Measurements from ENCODE around the gene PTGES. TPM values are rescaled to one million over a fixed set of nuclear protein-coding genes. Genes with fewer than 3 reads are reported as not detected.
"Not testable (repeated sequence)": the region's sequence is repeated elsewhere in the genome, so short reads cannot be mapped to it uniquely, and the experiment has no call there.

The PTGES gene
- total RNA-seq, 2 experiments from 2014 or later = not detected

- Mint-ChIP-seq H3K27ac (no peak overlapping the region), H3K27me3 (peaks cover 14% of the 10 kb centered on the region), H3K36me3 (no peaks in the 10 kb centered on the region), H3K4me1 (peaks cover 3% of the 10 kb centered on the region), H3K4me3 (no peak overlapping the region), H3K9me3 (ENCODE audit: low read depth) (no peaks in the 10 kb centered on the region)
- ATAC-seq (no peak), DNase-seq (no peak)
- CTCF ChIA-PET = interaction anchor here (1.0 to 2.7 kb wide), 2 partner anchors 12 to 23 kb away, joined by 4 to 12 read pairs; no protein-coding TSS in a partner anchor
Observed at GRCh38 chr9:129750013-129750638, 2.7 kb downstream of the PTGES start.

GRCh38 chr9:129749575-129749974 is 3.3 kb downstream of the PTGES start:
- H3K9me3 Mint-ChIP-seq (ENCODE audit: low read depth) = no peaks in the 10 kb centered on the region
- no peak for ATAC-seq
- H3K27me3 Mint-ChIP-seq = peaks cover 14% of the 10 kb centered on the region
- H3K36me3 Mint-ChIP-seq = no peaks in the 10 kb centered on the region
- H3K4me1 Mint-ChIP-seq = peaks cover 3% of the 10 kb centered on the region
- CTCF ChIA-PET = interaction anchor here (2.7 kb wide), 1 partner anchor 11 kb away, joined by 12 read pairs; no protein-coding TSS in a partner anchor
- H3K4me3 Mint-ChIP-seq = no peak overlapping the region
- no peak overlapping the region for H3K27ac Mint-ChIP-seq
- DNase-seq = no peak

GRCh38 chr9:129749052-129749451 is 3.8 kb downstream of the PTGES start:
- not testable (repeated sequence) for H3K27ac Mint-ChIP-seq; H3K4me1 Mint-ChIP-seq; H3K9me3 Mint-ChIP-seq (ENCODE audit: low read depth); DNase-seq; ATAC-seq; H3K4me3 Mint-ChIP-seq; H3K36me3 Mint-ChIP-seq
- CTCF ChIA-PET = interaction anchor here (2.7 kb wide), 1 partner anchor 11 kb away, joined by 12 read pairs; no protein-coding TSS in a partner anchor
- H3K27me3 Mint-ChIP-seq = peaks cover 13% of the 10 kb centered on the region

- Mint-ChIP-seq H3K4me3 (no peak overlapping the region), H3K27ac (no peak overlapping the region), H3K36me3 (no peaks in the 10 kb centered on the region), H3K27me3 (peaks cover 5% of the 10 kb centered on the region), H3K9me3 (ENCODE audit: low read depth) (no peaks in the 10 kb centered on the region), H3K4me1 (peaks cover 3% of the 10 kb centered on the region)
- no peak for DNase-seq
- CTCF ChIA-PET = interaction anchor here (2.7 kb wide), 1 partner anchor 10 kb away, joined by 12 read pairs; no protein-coding TSS in a partner anchor
- ATAC-seq = no peak
Observed at GRCh38 chr9:129748249-129748648, 4.6 kb downstream of the PTGES start.

- CTCF ChIA-PET = interaction anchor here (1.3 to 1.6 kb wide), 3 partner anchors 8 to 38 kb away, joined by 3 to 5 read pairs (median 4); no protein-coding TSS in a partner anchor
- no peak for DNase-seq
- Mint-ChIP-seq H3K27ac (no peak overlapping the region), H3K4me3 (no peak overlapping the region), H3K9me3 (ENCODE audit: low read depth) (no peaks in the 10 kb centered on the region), H3K36me3 (no peaks in the 10 kb centered on the region), H3K4me1 (no peaks in the 10 kb centered on the region), H3K27me3 (no peaks in the 10 kb centered on the region)
- no peak for ATAC-seq
Observed at GRCh38 chr9:129746092-129746777, 6.6 kb downstream of the PTGES start.

GRCh38 chr9:129745200-129745599 is 7.6 kb downstream of the PTGES start:
- Mint-ChIP-seq H3K9me3 (ENCODE audit: low read depth) (no peaks in the 10 kb centered on the region), H3K27ac (no peak overlapping the region), H3K27me3 (no peaks in the 10 kb centered on the region), H3K36me3 (no peaks in the 10 kb centered on the region), H3K4me3 (no peak overlapping the region), H3K4me1 (no peaks in the 10 kb centered on the region)
- DNase-seq (no peak), ATAC-seq (no peak)
- CTCF ChIA-PET = interaction anchor here (0.7 to 1.6 kb wide), 4 partner anchors 7 to 361 kb away, joined by 4 to 5 read pairs (median 4); no protein-coding TSS in a partner anchor

- Mint-ChIP-seq H3K4me1 (peaks cover 8% of the 10 kb centered on the region), H3K36me3 (no peaks in the 10 kb centered on the region), H3K27ac (no peak overlapping the region), H3K9me3 (ENCODE audit: low read depth) (no peaks in the 10 kb centered on the region), H3K4me3 (no peak overlapping the region), H3K27me3 (no peaks in the 10 kb centered on the region)
- DNase-seq (no peak), ATAC-seq (no peak)
- CTCF ChIA-PET = interaction anchor here (4.7 to 5.9 kb wide), 2 partner anchors 13 to 45 kb away, joined by 81 to 184 read pairs; no protein-coding TSS in a partner anchor
Observed at GRCh38 chr9:129740666-129741464, 12.0 kb downstream of the PTGES start.

- Mint-ChIP-seq H3K4me3 (no peak overlapping the region), H3K27me3 (no peaks in the 10 kb centered on the region), H3K4me1 (peaks cover 8% of the 10 kb centered on the region), H3K36me3 (no peaks in the 10 kb centered on the region), H3K9me3 (ENCODE audit: low read depth) (no peaks in the 10 kb centered on the region), H3K27ac (no peak overlapping the region)
- DNase-seq (no peak), ATAC-seq (no peak)
- CTCF ChIA-PET = interaction anchor here (0.6 to 5.9 kb wide), 4 partner anchors 10 to 46 kb away, joined by 3 to 184 read pairs (median 46); no protein-coding TSS in a partner anchor
Observed at GRCh38 chr9:129740174-129740573, 12.7 kb downstream of the PTGES start.

GRCh38 chr9:129739432-129739831 is 13.4 kb downstream of the PTGES start:
- H3K36me3 Mint-ChIP-seq = no peaks in the 10 kb centered on the region
- H3K4me1 Mint-ChIP-seq = peaks cover 8% of the 10 kb centered on the region

GRCh38 chr9:129737479-129738274 is 15.2 kb downstream of the PTGES start:
- ATAC-seq (peak; percentile 93), DNase-seq (peak; percentile 90)
- H3K9me3 Mint-ChIP-seq (ENCODE audit: low read depth) = no peaks in the 10 kb centered on the region
- H3K27me3 Mint-ChIP-seq = no peaks in the 10 kb centered on the region
- H3K27ac Mint-ChIP-seq = peak overlapping the region; percentile 59
- H3K36me3 Mint-ChIP-seq = no peaks in the 10 kb centered on the region
- H3K4me1 Mint-ChIP-seq = peaks cover 8% of the 10 kb centered on the region
- CTCF ChIA-PET = interaction anchor here (0.6 to 5.9 kb wide), 47 partner anchors 8 to 1011 kb away, joined by 3 to 184 read pairs (median 4); partner anchors contain the start of gene NTMT1
- peak overlapping the region; percentile 67 for H3K4me3 Mint-ChIP-seq

More at GRCh38 chr9:129739432-129739831, 13.4 kb downstream of the PTGES start:
- no peak for ATAC-seq
- no peak for DNase-seq
- no peak overlapping the region for H3K27ac Mint-ChIP-seq
- no peaks in the 10 kb centered on the region for H3K27me3 Mint-ChIP-seq
- CTCF ChIA-PET = interaction anchor here (2.9 to 5.9 kb wide), 4 partner anchors 10 to 95 kb away, joined by 12 to 184 read pairs (median 46); no protein-coding TSS in a partner anchor
- H3K9me3 Mint-ChIP-seq (ENCODE audit: low read depth) = no peaks in the 10 kb centered on the region
- H3K4me3 Mint-ChIP-seq = peak overlapping the region; percentile 2

GRCh38 chr9:129736334-129736733 is 16.5 kb downstream of the PTGES start:
- no peaks in the 10 kb centered on the region for H3K9me3 Mint-ChIP-seq (ENCODE audit: low read depth)
- CTCF ChIA-PET = interaction anchor here (1.3 to 5.9 kb wide), 5 partner anchors 9 to 75 kb away, joined by 5 to 184 read pairs (median 21); no protein-coding TSS in a partner anchor
- H3K4me1 Mint-ChIP-seq = peaks cover 8% of the 10 kb centered on the region
- H3K27ac Mint-ChIP-seq = no peak overlapping the region
- no peak overlapping the region for H3K4me3 Mint-ChIP-seq
- H3K27me3 Mint-ChIP-seq = peaks cover 3% of the 10 kb centered on the region
- ATAC-seq = no peak
- H3K36me3 Mint-ChIP-seq = no peaks in the 10 kb centered on the region
- DNase-seq = no peak

- DNase-seq (no peak), ATAC-seq (no peak)
- Mint-ChIP-seq H3K36me3 (no peaks in the 10 kb centered on the region), H3K4me1 (peaks cover 8% of the 10 kb centered on the region), H3K27ac (no peak overlapping the region), H3K9me3 (ENCODE audit: low read depth) (no peaks in the 10 kb centered on the region), H3K27me3 (peaks cover 3% of the 10 kb centered on the region), H3K4me3 (no peak overlapping the region)
- CTCF ChIA-PET = interaction anchor here (1.3 to 5.9 kb wide), 2 partner anchors 8 to 51 kb away, joined by 5 to 184 read pairs; no protein-coding TSS in a partner anchor
Observed at GRCh38 chr9:129735546-129735945, 17.3 kb downstream of the PTGES start.

Data from activated CD8-positive, alpha-beta memory T cell treated with anti-CD3 and anti-CD28 coated beads, Interleukin-2, amount 10 ng/mL, durations not matched to agents 7 days and 5 days (primary cell).